Tibial nerve (tissue), 4 donors: ENCODE measurements around the gene UBE3A. TPM values are rescaled to one million over a fixed set of nuclear protein-coding genes. Genes with fewer than 3 reads are reported as not detected.

ENCODE experiments used
- DNase-seq, 2 donors: peaks; one replicate each; pipeline ENCODE4 v3.0.0-alpha.2; 2019; ENCODE audit warnings: low spot score in 2 of 2
- H3K27ac ChIP-seq, 4 donors: fragments of 200-600 bp; sonication (generic) in 3 of 4; one replicate each; pipeline ENCODE4 v1.5.1; 2017 to 2019; ENCODE audit warnings: mild to moderate bottlenecking in 1 of 4
- H3K27me3 ChIP-seq, 2 donors: fragments of 200-600 bp; sonication (generic) in 1 of 2; one replicate each; pipeline versions ENCODE4 v1.5.1 to v1.6.0; 2017 to 2019
- H3K36me3 ChIP-seq, 3 donors: fragments of 200-600 bp; sonication (generic); one replicate each; pipeline ENCODE4 v1.5.1; 2018 to 2019
- H3K4me1 ChIP-seq, 4 donors: fragments of 200-600 bp; sonication (generic) in 3 of 4; one replicate each; pipeline ENCODE4 v1.5.1; 2017 to 2019
- H3K4me3 ChIP-seq, 4 donors: fragments of 200-600 bp; sonication (generic) in 3 of 4; one replicate each; pipeline ENCODE4 v1.5.1; 2017 to 2019; ENCODE audit warnings: mild to moderate bottlenecking in 1 of 4, moderate library complexity in 1 of 4
- H3K9me3 ChIP-seq, 4 donors: fragments of 200-600 bp; sonication (generic) in 3 of 4; one replicate each; pipeline ENCODE4 v1.5.1; 2017 to 2019
- CTCF ChIP-seq, 5 experiments: fragments of 200-600 bp in 3 of 5; fragments of 450-650 bp in 2 of 5; sonication (generic) in 3 of 5; IDR thresholded peaks; one replicate each; pipeline ENCODE4 v1.5.1; 2016 to 2019; ENCODE audit warnings: antibody characterized with exemption in 5 of 5, mild to moderate bottlenecking in 3 of 5, moderate library complexity in 2 of 5
- EP300 ChIP-seq, 2 donors: sonication (generic); formaldehyde crosslinking; IDR thresholded peaks; one replicate each; pipeline ENCODE4 v1.6.1; 2017; ENCODE audit warnings: antibody characterized with exemption in 2 of 2, mild to moderate bottlenecking in 1 of 2
- POLR2A ChIP-seq, 2 donors: fragments of 450-650 bp; IDR thresholded peaks; one replicate each; pipeline ENCODE4 v1.6.1; 2017; ENCODE audit warnings: antibody characterized with exemption in 2 of 2, mild to moderate bottlenecking in 2 of 2, moderate library complexity in 2 of 2
- WGBS, 2 donors: methylation state at CpG; one replicate each; pipeline ENCODE4 v1.1.5; 2018; 5-methylcytosine and 5-hydroxymethylcytosine counted together
- total RNA-seq, 4 donors: library from RNA; depleted of rRNA; stranded (reverse); fragments of >200 nt; gene quantifications; one replicate each; pipeline ENCODE4 v1.1.0, GENCODE V29; 2016

UBE3A gene
- total RNA-seq, 4 donors from 2014 or later, result 63.0 to 83.0 (median 77.1) TPM

- H3K27ac ChIP-seq, result no peak overlapping the region
Measured at GRCh38 chr15:25433118-25433865, 5.5 kb downstream of the UBE3A start.

GRCh38 chr15:25431836-25432561 lies 6.8 kb downstream of the UBE3A start:
- Histone ChIP-seq H3K4me3 (no peak overlapping the region), H3K27me3 (no peaks in the 10 kb centered on the region), H3K4me1 (peaks cover 0 to 80% (median 17%) of the 10 kb centered on the region in 4 donors), H3K9me3 (no peaks in the 10 kb centered on the region), H3K36me3 (no peaks in the 10 kb centered on the region), H3K27ac (no peak overlapping the region)
- DNase-seq, result no peak
- TF ChIP-seq EP300 (IDR thresholded peaks at IDR 0.05) (no peak), POLR2A (IDR thresholded peaks at IDR 0.05) (no peak), CTCF (IDR thresholded peaks at IDR 0.05) (no peak)
- 35 to 36% methylated on average over 3 of the region's 3 CpGs for WGBS, 2 donors

More at GRCh38 chr15:25433118-25433865, 5.5 kb downstream of the UBE3A start:
- Histone ChIP-seq H3K4me3 (no peak overlapping the region), H3K4me1 (peaks cover 0 to 86% (median 23%) of the 10 kb centered on the region in 4 donors), H3K36me3 (no peaks in the 10 kb centered on the region), H3K9me3 (no peaks in the 10 kb centered on the region), H3K27me3 (no peaks in the 10 kb centered on the region)
- WGBS, 2 donors, result 80 to 83% methylated on average over 20 of the region's 20 CpGs
- TF ChIP-seq EP300 (IDR thresholded peaks at IDR 0.05), result no peak
- TF ChIP-seq CTCF (IDR thresholded peaks at IDR 0.05), result no peak
- DNase-seq, result no peak

GRCh38 chr15:25427861-25428260 lies 11.0 kb downstream of the UBE3A start:
- no peaks in the 10 kb centered on the region for H3K36me3 ChIP-seq
- H3K9me3 ChIP-seq, result no peaks in the 10 kb centered on the region
- TF ChIP-seq POLR2A (IDR thresholded peaks at IDR 0.05) (no peak), EP300 (IDR thresholded peaks at IDR 0.05) (no peak), CTCF (IDR thresholded peaks at IDR 0.05) (no peak)
- no peaks in the 10 kb centered on the region for H3K27me3 ChIP-seq
- WGBS, 2 donors, result 71 to 81% methylated on average over 2 of the region's 2 CpGs
- H3K4me3 ChIP-seq, result no peak overlapping the region
- peaks cover 0 to 56% (median 7%) of the 10 kb centered on the region in 4 donors for H3K4me1 ChIP-seq
- no peak overlapping the region for H3K27ac ChIP-seq
- DNase-seq, result no peak

- Histone ChIP-seq H3K27ac (no peak overlapping the region), H3K9me3 (no peaks in the 10 kb centered on the region), H3K27me3 (no peaks in the 10 kb centered on the region), H3K4me3 (no peak overlapping the region), H3K36me3 (no peaks in the 10 kb centered on the region), H3K4me1 (peaks cover 0 to 48% (median 5%) of the 10 kb centered on the region in 4 donors)
- WGBS, 2 donors, result 58 to 68% methylated on average over 3 of the region's 3 CpGs
- DNase-seq, result no peak
- TF ChIP-seq EP300 (IDR thresholded peaks at IDR 0.05) (no peak), POLR2A (IDR thresholded peaks at IDR 0.05) (no peak), CTCF (IDR thresholded peaks at IDR 0.05) (no peak)
Measured at GRCh38 chr15:25426896-25427610, 11.8 kb downstream of the UBE3A start.
